Measurements from ENCODE around the gene C9orf152. TPM values are rescaled to one million over a fixed set of nuclear protein-coding genes. Genes with fewer than 3 reads are reported as not detected.

C9orf152 gene
- 0.07 TPM in 1 of 2 replicates, not detected in the other for total RNA-seq

- intact Hi-C loops (cut with micrococcal nuclease), result no loop called here
Observed at GRCh38 chr9:110208031-110208430, at the start of gene C9orf152. C9orf152 (minus strand) TSS chr9:110208159; CDS start chr9:110207579, 580 bp downstream.

DNA sequence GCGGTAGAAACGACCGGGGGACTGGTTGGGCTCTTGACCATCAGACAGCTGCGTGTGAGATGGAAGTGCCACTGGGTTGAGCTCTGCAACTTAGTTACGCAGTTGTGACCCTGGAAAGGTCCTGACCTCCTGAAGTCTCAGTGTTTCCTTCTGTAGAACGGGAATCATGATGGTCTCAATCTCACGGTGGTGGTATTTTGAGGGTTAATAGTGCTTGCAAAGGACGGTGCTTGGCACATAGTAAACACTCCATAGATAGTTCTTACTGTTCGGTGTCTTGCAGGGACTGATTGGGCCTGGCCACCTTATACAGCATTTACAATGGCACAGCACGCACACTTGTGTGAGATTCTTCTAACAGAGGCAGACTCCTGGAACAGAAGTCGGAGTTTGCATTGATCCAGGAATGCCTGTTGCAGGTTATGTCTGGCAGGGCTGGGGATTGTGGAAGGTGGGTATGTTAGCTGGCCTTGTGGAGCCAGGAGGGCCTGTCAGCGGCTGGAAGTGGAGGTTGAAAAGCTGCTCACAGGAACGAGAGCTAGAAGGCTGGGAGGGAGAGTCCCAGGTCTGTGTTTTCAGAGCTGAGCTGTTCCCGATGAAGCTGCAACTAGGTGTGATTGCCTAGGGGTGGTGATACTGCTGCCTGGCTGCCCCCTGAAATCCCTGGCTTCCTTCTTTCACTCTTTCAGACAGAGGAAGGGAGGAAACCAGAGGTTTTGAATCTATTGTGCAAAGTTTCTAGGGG lies 49.3 kb upstream of the C9orf152 start:
- intact Hi-C loops (cut with micrococcal nuclease), result loop anchor here (2.0 to 10.0 kb wide), 8 partner anchors 60 to 1325 kb away; partner anchors contain the start of genes ABITRAM, CTNNAL1, ECPAS and ELP1

DNA sequence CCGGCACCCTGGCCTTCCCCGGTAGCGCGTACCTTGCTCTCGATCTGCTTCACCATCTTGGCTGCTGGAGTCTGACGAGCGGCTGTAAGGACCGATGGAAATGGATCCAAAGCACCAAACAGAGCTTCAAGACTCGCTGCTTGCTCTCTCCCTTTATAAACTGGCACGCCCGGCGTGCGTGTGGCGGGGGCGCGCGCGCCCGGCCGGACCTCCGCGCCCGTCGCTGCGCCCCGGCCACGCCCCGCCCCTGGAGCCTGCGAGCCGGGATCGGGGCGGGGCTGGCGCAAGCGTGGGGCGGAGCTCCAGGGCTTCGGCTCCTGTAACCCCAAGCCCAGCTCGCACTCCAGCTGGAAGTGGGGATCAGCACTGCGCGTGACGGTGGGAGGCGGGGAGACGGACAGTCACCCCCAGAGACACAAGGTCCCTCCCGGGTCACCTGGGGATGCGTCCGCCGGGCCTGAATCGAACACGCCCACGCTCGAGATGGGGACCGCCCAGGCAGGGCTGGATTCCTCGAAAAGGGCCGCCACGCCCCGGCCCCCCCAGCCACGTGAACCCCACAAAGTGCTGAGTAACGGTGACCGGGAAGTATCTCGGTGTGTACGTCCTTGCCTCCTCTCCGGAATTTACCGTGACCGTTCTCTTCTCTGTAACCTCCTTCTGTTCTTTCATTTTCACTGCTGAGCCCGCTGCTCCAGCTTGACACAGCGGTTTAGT lies 48.6 kb upstream of the C9orf152 start, which contains the start of gene TXN:
TXN (minus strand) TSS at position 128 of the 717 bp plus-strand sequence; CDS start at position 56, 72 bp downstream.
- intact Hi-C loops (cut with micrococcal nuclease), result loop anchor here (1.0 to 10.0 kb wide), 10 partner anchors 39 to 1324 kb away; partner anchors contain the start of genes ABITRAM, CTNNAL1, ECPAS and ELP1

- intact Hi-C loops (cut with micrococcal nuclease), result loop anchor here (1.0 to 10.0 kb wide), 10 partner anchors 38 to 1323 kb away; partner anchors contain the start of genes ABITRAM, CTNNAL1, ECPAS and ELP1
Observed at GRCh38 chr9:110255463-110256379, 47.8 kb upstream of the C9orf152 start.

DNA sequence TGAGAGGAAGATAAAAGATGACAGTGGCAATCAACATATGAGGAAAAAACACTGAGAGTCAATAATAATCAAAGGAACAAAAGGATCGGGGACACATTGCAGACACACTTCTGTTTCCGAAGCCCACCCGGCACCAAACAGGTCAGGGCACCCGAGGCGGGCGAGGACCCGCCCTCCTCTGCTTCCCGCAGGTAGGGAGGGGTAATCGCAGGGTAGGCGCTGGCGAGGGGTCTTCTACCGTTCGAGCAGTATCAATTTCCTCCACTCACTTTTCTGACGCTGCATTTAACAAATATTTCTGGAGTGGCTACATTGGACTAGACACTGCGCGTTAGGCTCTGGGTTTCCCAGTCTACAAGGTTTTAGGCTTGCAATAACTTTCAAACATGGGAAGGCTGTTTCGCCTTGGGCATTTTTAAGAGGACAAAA lies 47.1 kb upstream of the C9orf152 start:
- intact Hi-C loops (cut with micrococcal nuclease), result loop anchor here (5.0 to 10.0 kb wide), 5 partner anchors 73 to 1323 kb away; partner anchors contain the start of genes ABITRAM, CTNNAL1, ECPAS and ELP1

DNA sequence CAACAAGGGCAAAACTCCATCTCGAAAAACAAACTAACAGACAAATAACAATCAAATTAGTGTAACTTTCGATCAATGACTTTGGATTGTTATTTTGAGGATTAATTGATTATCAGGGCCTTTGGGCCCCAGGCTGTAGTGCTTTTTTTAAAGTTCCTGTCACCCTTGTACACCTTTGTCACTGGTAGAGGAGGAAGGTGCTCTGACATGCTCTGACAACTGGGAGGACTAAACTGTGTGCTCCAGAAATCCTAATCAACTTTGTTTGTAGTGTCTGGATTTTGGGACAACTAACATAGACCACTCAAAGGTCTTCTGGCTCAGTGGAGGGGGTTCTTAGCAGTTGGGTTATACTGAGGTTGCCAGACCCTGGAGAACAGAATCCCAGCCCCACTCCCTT lies 46.5 kb upstream of the C9orf152 start:
- intact Hi-C loops (cut with micrococcal nuclease), result loop anchor here (10.0 kb wide), 2 partner anchors 1150 to 1240 kb away; partner anchors contain the start of gene CTNNAL1

DNA sequence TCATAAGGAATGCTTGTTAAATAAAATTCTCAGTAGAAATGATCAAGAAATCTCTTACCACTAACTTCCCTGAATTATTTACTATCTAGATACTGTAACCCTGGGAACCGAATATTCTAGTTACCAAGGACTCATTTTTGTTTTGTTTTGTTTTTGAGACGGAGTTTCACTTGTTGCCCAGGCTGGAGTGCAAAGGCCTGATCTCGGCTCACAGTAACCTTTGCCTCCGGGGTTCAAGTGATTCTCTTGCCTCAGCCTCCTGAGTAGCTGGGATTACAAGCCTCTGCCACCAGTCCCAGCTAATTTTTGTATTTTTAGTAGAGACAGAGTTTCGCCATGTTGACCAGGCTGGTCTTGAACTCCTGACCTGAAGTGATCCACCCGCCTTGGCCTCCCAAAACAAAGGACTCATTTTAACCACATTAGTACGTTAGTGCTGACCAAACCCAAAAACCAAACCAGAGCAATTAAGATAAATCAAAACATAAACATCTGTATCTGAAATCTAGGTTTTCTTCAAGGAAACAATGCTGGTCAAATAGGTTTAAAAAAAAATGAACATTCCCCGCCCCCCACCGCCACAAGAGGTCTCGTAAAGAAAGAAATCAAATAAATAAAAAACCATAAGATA lies 44.7 kb upstream of the C9orf152 start:
- intact Hi-C loops (cut with micrococcal nuclease), result loop anchor here (10.0 kb wide), 2 partner anchors 1148 to 1238 kb away; partner anchors contain the start of gene CTNNAL1

DNA sequence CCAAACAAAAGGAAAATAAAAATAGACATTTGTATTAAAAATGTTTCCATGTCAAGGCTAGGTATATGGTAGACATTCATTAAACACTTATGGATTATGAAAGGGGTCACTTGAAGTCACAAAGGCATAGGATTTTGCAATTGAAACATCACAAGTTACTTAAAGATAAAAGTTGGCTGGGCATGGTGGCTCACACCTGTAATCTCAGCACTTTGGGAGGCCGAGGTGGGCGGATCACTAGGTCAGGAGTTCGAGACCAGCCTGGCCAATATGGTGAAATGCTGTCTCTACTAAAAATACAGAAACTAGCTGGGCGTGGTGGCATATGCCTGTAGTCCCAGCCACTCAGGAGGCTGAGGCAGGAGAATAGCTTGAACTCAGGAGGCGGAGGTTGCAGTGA lies 43.8 kb upstream of the C9orf152 start:
- intact Hi-C loops (cut with micrococcal nuclease), result loop anchor here (10.0 kb wide), 2 partner anchors 1147 to 1237 kb away; partner anchors contain the start of gene CTNNAL1

- intact Hi-C loops (cut with micrococcal nuclease), result loop anchor here (10.0 kb wide), 2 partner anchors 1146 to 1236 kb away; partner anchors contain the start of gene CTNNAL1
Observed at GRCh38 chr9:110251212-110251611, 43.3 kb upstream of the C9orf152 start.

- intact Hi-C loops (cut with micrococcal nuclease), result loop anchor here (10.0 kb wide), 2 partner anchors 1145 to 1235 kb away; partner anchors contain the start of gene CTNNAL1
Observed at GRCh38 chr9:110249603-110250002, 41.6 kb upstream of the C9orf152 start.

- intact Hi-C loops (cut with micrococcal nuclease), result no loop called here
Observed at GRCh38 chr9:110248361-110248760, 40.4 kb upstream of the C9orf152 start.

GRCh38 chr9:110246214-110246613 lies 38.3 kb upstream of the C9orf152 start:
- intact Hi-C loops (cut with micrococcal nuclease), result no loop called here

DNA sequence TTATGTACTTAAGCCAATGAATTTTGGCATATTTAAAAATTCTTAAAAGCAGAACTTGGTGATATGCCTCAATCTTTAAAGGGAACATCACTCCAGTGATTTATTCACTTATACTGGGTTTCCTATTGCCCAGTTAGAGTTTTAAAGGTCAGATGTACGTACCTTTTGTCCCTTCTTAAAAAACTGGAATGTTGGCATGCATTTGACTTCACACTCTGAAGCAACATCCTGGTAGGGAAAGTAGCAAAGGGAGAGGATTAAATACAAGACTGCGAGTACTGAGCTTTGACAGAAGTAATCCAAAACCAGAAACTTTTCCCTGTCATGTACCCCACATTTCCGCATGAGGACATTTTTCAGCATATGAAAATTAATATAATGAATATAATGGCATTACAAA lies 36.7 kb upstream of the C9orf152 start:
- intact Hi-C loops (cut with micrococcal nuclease), result no loop called here

DNA sequence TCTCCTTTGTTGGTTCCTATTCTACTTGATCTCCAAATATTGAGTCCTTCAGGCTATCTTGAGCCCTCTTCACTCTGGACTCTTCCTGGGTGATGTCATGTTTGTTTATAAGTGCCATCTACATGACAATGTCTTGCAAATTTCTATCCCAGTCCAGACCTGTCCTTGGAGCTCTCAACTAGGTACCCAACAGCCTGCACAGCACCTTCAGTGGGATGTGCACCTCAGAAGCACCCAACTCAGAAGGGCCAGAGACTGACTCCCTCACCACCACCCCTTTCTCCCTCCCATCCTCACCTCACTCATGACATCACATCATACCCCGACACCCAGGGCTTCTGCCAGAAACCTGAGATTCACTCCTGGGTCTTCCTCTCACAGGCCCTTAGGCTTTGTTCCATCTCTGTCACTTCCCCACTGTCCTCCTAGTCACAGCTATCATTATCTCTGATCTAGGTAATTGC lies 33.9 kb upstream of the C9orf152 start:
- intact Hi-C loops (cut with micrococcal nuclease), result no loop called here

- intact Hi-C loops (cut with micrococcal nuclease), result no loop called here
Observed at GRCh38 chr9:110241260-110241857, 33.4 kb upstream of the C9orf152 start.

DNA sequence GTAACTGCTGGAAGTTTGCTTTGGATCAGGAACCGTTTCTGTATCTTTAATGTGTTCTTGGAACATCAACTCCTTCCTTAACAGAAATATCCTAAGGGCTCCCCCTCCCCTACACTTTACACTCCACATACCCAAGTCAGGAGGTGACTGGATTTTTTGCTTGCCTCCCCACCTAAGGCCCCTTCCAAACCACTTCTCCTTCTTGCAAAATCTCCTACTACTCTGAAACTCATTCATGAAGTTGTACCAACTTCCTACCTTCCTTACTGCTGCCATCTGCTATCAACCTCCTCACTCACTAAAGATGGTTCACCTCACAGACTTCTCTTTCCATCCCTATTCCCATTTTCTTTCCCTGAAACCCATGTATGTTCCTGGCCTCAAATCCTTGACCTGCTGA lies 32.2 kb upstream of the C9orf152 start:
- intact Hi-C loops (cut with micrococcal nuclease), result no loop called here

DNA sequence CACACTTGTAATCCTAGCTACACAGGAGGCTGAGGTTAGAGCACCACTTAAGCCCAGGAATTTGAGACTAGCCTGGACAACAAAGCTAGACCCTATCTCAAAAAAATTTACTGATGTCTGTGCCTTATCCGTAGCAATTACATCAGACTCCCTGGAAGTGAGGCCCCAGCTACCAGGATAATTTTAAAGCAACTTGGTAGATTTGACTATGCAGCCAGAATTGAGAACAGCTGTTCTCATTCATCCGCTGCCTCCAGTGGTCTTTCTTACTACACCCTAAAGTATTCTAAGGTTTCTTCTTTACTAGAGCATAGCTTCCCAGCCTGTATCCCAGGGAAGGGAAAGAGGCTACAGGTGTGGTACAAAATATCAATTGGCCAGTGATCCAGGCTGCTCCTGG lies 20.4 kb upstream of the C9orf152 start:
- intact Hi-C loops (cut with micrococcal nuclease), result no loop called here

GRCh38 chr9:110224583-110224982 lies 16.6 kb upstream of the C9orf152 start:
- intact Hi-C loops (cut with micrococcal nuclease), result no loop called here

DNA sequence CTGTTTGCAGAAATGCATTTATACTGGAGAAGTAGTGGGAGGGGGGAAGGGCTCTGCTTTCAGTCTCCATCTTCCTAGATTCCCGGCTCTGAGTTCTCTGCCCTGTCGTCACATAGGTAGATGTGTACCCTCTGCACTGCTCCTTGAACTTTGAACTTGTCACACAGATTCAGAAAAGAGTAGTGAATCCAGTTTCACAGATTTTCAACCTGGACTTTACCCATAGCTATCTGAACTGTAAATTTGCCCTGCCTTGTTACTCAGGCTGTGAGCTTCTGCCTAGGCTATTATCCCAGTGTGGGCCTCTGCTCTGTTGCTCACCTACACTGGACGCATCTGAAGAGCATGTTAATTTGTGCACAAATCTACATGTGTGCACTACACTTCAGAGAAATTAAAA lies 12.8 kb upstream of the C9orf152 start:
- intact Hi-C loops (cut with micrococcal nuclease), result no loop called here
